Hematopoietic multipotent progenitor cell treated with erythropoietin and hydrocortisone succinate and interleukin-3 and kit ligand, for 4 days (in vitro differentiated cells): ENCODE results near the gene ZNF432.

Experiments
- DNase-seq: peaks from one replicate; pipeline ENCODE4 v3.0.0-alpha.2; 2015

The ZNF432 gene

DNA sequence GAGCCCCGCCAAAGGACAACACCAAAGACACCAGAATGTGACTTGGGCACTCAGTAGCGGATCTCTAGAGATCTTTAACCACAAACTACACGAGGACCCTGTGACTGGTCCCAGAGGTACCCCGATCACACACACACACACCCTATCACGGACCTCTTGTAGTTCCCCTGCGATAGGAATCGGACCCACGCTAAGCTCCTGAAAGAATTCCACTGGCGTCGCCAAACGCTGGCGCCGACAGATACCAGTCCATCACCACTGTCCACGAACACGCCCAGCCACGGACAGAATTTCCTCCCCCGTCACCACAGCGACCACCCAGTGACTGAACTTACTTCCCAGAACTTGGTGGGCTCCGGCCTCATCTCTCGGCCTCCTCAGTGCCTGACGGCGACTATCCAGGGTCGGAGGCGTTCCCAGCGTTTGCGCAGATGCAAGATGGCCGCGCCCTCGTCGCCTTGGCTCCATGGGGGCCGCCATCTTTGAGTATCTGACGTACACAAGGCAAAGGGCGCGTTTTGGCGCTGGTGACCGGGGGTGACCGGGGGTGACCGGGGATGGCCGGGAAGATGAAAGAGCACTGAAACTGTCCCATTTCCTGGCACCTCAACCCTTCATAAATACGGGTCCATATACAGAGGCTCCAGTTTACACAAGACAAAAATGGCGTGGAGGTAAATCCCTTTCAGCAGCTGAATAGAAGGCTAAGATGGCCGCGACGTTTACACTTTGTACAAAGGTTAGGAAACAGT is 40.7 kb downstream of the ZNF432 start, which contains the start of gene ZNF615:
ZNF615 (minus strand) TSS at position 406 of the 752 bp plus-strand sequence. CDS start 4,500 bp downstream, outside the sequence.
- DNase-seq: peak; percentile 94

DNA sequence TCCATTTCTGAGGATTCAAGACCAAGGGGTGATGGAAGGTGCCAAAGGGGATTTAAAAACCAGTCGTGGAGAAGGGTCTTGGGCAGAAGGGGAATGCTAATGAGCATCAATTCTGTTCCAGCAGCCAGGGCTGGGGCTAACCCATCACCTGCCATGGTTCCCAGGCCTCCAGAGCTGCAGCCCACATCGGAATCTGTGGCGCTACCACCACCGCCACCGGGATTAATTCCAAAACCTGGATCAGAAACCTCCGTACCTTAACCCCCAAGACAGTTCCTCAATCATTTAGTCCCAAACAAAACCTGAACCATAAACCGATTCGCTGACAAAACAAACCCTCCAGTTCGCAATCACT is 41.2 kb downstream of the ZNF432 start:
- no peak for DNase-seq

DNA sequence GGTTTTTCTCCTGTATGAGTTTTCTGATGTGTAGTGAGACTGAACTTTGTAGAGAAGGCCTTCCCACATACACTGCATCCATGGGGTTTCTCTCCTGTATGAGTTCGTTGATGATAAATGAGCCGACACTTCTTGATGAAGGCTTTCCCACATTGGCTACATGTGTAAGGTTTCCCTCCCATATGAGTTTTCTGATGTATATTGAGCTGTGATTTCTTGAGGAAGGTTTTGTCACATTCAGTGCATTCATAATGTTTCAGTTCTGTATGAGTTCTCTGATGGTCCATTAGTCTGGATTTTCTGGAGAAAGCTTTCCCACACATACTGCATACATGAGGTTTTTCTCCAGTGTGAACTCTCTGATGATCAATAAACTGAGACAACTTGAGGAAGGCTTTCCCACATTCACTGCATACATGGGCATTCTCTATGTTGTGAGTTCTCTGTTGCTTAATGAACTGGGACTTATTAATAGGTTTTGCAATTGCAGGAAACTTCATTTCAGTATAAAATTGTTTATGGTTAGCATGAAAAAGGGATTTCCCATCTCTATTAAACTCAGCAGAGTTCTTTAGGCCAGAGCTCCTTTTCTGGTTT is 54.5 kb downstream of the ZNF432 start:
- no peak for DNase-seq

DNA sequence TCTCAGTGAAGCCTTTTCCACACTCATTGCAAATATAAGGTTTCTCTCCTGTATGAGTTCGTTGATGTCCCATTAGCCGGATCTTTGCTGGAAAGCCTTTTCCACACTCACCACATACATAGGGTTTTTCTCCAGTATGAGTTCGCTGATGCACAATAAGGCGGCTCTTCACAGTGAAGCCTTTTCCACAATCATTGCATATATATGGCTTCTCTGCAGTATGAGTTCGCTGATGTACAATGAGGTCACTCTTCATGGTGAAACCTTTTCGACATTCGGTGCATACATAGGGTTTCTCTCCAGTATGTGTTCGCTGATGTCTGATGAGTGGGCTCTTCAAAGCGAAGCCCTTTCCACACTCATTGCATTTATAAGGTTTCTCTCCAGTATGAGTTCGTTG is 55.2 kb downstream of the ZNF432 start:
- DNase-seq: no peak

DNA sequence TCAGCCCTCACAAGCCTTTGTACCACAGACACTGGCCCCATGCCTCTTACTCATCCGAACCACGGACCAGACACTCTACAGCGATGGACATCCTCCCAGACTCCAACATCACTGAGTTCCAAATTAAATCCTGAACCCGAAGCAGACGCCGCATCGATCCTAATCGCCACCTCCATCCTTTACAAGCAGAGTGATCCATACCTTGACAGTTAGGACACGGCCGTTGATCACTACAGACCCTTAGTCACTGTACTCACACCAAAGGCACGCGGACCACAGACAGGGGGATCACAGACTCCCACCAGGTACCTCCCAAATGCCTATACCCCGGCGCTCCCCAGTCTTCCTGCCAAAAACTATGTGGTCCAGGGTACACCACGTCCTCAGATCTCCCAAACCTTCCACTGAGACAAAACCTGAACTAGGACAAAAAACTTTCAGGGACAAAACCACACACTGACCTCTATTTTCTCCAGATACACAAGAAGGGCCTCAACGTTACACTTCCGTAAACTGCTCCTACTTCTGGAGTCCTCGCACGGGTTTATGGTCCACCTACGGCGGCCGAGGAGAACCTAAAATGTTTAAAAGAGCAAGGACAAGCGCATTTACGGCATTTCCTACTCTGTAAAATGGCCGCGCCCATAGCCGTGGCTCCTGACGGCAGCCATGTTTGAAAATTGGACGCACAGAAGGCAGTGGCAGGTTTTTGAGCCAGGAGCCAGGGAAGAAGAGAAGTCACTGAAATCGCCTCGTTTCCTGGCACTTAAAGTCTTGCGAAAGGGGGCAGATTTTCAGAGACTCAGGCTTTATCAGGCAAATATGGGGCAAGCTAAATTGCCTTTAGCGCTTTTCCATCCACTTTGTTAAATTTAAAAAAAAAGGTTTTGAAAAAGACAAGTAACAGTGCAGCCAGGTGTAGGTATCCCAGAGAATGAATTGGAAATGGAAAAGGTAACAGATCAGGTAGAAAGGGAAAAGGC is 62.0 kb downstream of the ZNF432 start, which contains the start of gene ZNF350:
ZNF350 (minus strand) TSS at position 532 of the 983 bp plus-strand sequence. CDS start 12,480 bp downstream, outside the sequence.
- peak; percentile 97 for DNase-seq

DNA sequence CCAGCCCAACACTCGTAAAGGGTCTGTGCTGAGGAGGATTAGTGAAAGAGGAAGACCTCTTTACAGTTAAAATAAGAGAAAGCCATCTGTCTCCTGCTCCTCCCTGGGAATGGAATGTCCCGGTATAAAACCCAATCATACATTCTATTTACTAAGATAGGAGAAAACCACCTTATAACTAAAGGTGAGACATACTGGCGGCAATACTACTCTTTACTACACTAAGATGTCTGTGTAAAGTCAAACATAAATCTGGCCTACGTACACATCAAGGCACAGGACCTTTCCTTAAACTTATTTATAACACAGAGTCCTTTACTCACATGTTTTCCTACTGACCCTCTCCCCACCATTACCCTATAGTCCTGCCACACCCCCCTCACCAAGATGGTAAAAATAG is 65.3 kb downstream of the ZNF432 start:
- no peak for DNase-seq
